ENCODE data around the gene PA2G4. TPM values are rescaled to one million over a fixed set of nuclear protein-coding genes. Genes with fewer than 3 reads are reported as not detected.

PA2G4 gene
- polyA plus RNA-seq, 2 of the 4 experiments (the other 2 are of a cell fraction): 415 to 717 TPM

- peak; percentile 85; the same call in 1 of the 2 replicates for TF ChIP-seq ATOH8 (CRISPR knock-in tag; IDR thresholded peaks at IDR 0.05; ENCODE audit: low read depth)
- peak; percentile 99 for TF ChIP-seq TP53 (CRISPR knock-in tag; IDR thresholded peaks at IDR 0.05)
- TF ChIP-seq HDAC2 (IDR thresholded peaks at IDR 0.05): no peak
- TF ChIP-seq MAZ (IDR thresholded peaks at IDR 0.05; ENCODE audit: borderline replicate concordance, low read depth, low read length): no peak
- TF ChIP-seq ZNF302 (CRISPR knock-in tag; IDR thresholded peaks at IDR 0.05): no peak
- TF ChIP-seq NFE2L2 (conservative IDR thresholded peaks at IDR 0.05; ENCODE audit: low read length): no peak
- no peak for TF ChIP-seq CHD4 (IDR thresholded peaks at IDR 0.05; ENCODE audit: borderline replicate concordance)
- TF ChIP-seq ZC3H11A (IDR thresholded peaks at IDR 0.05): no peak
- 0 out of 5 replicates have a peak, but pooled peaks of 1 of the 2 experiments have one; percentile 10 for TF ChIP-seq RAD21 (conservative IDR thresholded peaks at IDR 0.05 in 1 of 2, IDR thresholded peaks at IDR 0.05 in 1 of 2)
- no peak for TF ChIP-seq RFX5 (IDR thresholded peaks at IDR 0.05)
- TF ChIP-seq SREBF2 (IDR thresholded peaks at IDR 0.05): no peak
- no peak for TF ChIP-seq EP300 (IDR thresholded peaks at IDR 0.05)
- peak; percentile 90; the same call in 1 of the 2 replicates for TF ChIP-seq E2F6 (IDR thresholded peaks at IDR 0.05; ENCODE audit: borderline replicate concordance, low read depth)
- no peak for TF ChIP-seq ZSCAN20 (CRISPR knock-in tag; IDR thresholded peaks at IDR 0.05)
- no peak for TF ChIP-seq RCOR1 (IDR thresholded peaks at IDR 0.05; ENCODE audit: low read depth, low read length)
- TF ChIP-seq CHD2 (IDR thresholded peaks at IDR 0.05; ENCODE audit: low read length, partially characterized antibody): peak; percentile 77
- peak; percentile 99 for TF ChIP-seq HOXA7 (CRISPR knock-in tag; IDR thresholded peaks at IDR 0.05)
- TF ChIP-seq ESRRA (IDR thresholded peaks at IDR 0.05; ENCODE audit: borderline replicate concordance, low read length): no peak
- peak; percentile 93 for TF ChIP-seq EHF (CRISPR knock-in tag; IDR thresholded peaks at IDR 0.05)
- TF ChIP-seq MAFK (IDR thresholded peaks at IDR 0.05; ENCODE audit: partially characterized antibody): no peak
- no peak; the same call in 2 of the 3 replicates for TF ChIP-seq SMC3 (IDR thresholded peaks at IDR 0.05)
- TF ChIP-seq BHLHE40 (IDR thresholded peaks at IDR 0.05; ENCODE audit: low read depth, low read length): peak; percentile 93
- no peak for TF ChIP-seq FOSL2 (IDR thresholded peaks at IDR 0.05)
- TF ChIP-seq FOSL2 (CRISPR knock-in tag; IDR thresholded peaks at IDR 0.05): peak; percentile 66; the same call in 1 of the 2 replicates
- TF ChIP-seq CBX2 (IDR thresholded peaks at IDR 0.05; ENCODE audit: borderline replicate concordance, low read depth): no peak
- peak; percentile 99 for TF ChIP-seq TFCP2L1 (CRISPR knock-in tag; IDR thresholded peaks at IDR 0.05)
- TF ChIP-seq CBX8 (IDR thresholded peaks at IDR 0.05): no peak
- TF ChIP-seq KDM5A (IDR thresholded peaks at IDR 0.05): no peak
- peak; percentile 42; the same call in 1 of the 2 replicates for TF ChIP-seq REST (IDR thresholded peaks at IDR 0.05)
- no peak for TF ChIP-seq FOXS1 (CRISPR knock-in tag; IDR thresholded peaks at IDR 0.05)
- peak; percentile 98 for TF ChIP-seq PBX3 (IDR thresholded peaks at IDR 0.05)
- TF ChIP-seq MAX (IDR thresholded peaks at IDR 0.05): peak; percentile 97
- no peak for TF ChIP-seq RNF2 (IDR thresholded peaks at IDR 0.05; ENCODE audit: borderline replicate concordance, low read depth)
Measured at GRCh38 chr12:56117778-56118687, 13.7 kb downstream of the PA2G4 start, which contains the start of gene ZC3H10 (continued).
